ENCODE results near the gene SPINK6. TPM values are rescaled to one million over a fixed set of nuclear protein-coding genes. Genes with fewer than 3 reads are reported as not detected.

SPINK6 gene
- total and polyA plus RNA-seq, 10 donors = not detected

GRCh38 chr5:148255456-148255855 lies 52.6 kb downstream of the SPINK6 start:
- TF ChIP-seq POLR2A (IDR thresholded peaks at IDR 0.05) (no peak), CTCF (IDR thresholded peaks at IDR 0.05 in 8 of 11, conservative IDR thresholded peaks at IDR 0.05 in 3 of 11) (no peak), POLR2AphosphoS5 (IDR thresholded peaks at IDR 0.05) (no peak)
- Histone ChIP-seq H3K27me3 (replicated peaks in 1 of 7) (no peaks in the 10 kb centered on the region), H3K27ac (no peak overlapping the region), H3K9me3 (peaks cover 0 to 67% (median 55%) of the 10 kb centered on the region in 8 donors), H3K4me3 (no peak overlapping the region), H3K4me1 (no peaks in the 10 kb centered on the region), H3K36me3 (no peaks in the 10 kb centered on the region)
- intact Hi-C loops (cut with DNase I; ENCODE audit: low total_unique reads) = no loop called here
- no peak for DNase-seq

GRCh38 chr5:148259288-148259687 lies 56.4 kb downstream of the SPINK6 start:
- no peak for DNase-seq
- H3K9me3 ChIP-seq = peaks cover 0 to 53% (median 46%) of the 10 kb centered on the region in 8 donors
- intact Hi-C loops (cut with DNase I; ENCODE audit: low total_unique reads) = no loop called here
- TF ChIP-seq POLR2AphosphoS5 (IDR thresholded peaks at IDR 0.05) (no peak), POLR2A (IDR thresholded peaks at IDR 0.05) (no peak), CTCF (IDR thresholded peaks at IDR 0.05 in 8 of 11, conservative IDR thresholded peaks at IDR 0.05 in 3 of 11) (no peak)
- H3K27me3 ChIP-seq (replicated peaks in 1 of 7) = no peaks in the 10 kb centered on the region
- no peak overlapping the region for H3K4me3 ChIP-seq
- no peaks in the 10 kb centered on the region for H3K36me3 ChIP-seq
- no peaks in the 10 kb centered on the region for H3K4me1 ChIP-seq
- no peak overlapping the region for H3K27ac ChIP-seq
- 70 to 76% (median 73%) methylated on average over 2 of the region's 2 CpGs for WGBS, 5 donors

GRCh38 chr5:148261221-148261620 lies 58.4 kb downstream of the SPINK6 start:
- Histone ChIP-seq H3K36me3 (no peaks in the 10 kb centered on the region), H3K27me3 (replicated peaks in 1 of 7) (no peaks in the 10 kb centered on the region), H3K4me1 (no peaks in the 10 kb centered on the region), H3K9me3 (peaks cover 0 to 48% (median 41%) of the 10 kb centered on the region in 8 donors), H3K4me3 (no peak overlapping the region), H3K27ac (no peak overlapping the region)
- DNase-seq = no peak
- no peak for TF ChIP-seq CTCF (IDR thresholded peaks at IDR 0.05 in 8 of 11, conservative IDR thresholded peaks at IDR 0.05 in 3 of 11)
- no peak for TF ChIP-seq POLR2AphosphoS5 (IDR thresholded peaks at IDR 0.05)
- TF ChIP-seq POLR2A (IDR thresholded peaks at IDR 0.05) = no peak
- intact Hi-C loops (cut with DNase I; ENCODE audit: low total_unique reads) = no loop called here

Small RNAs within 50 kb of the gene (small RNA-seq; reads per million reads assigned to genes)
- 0 reads per million in 4 donors for gene HMGN1P16

Other genes with a start within 250 kb of the SPINK6 start
- gene SPINK5, start 139.1 kb upstream of the SPINK6 start, total RNA-seq = under 1 TPM in 2 of 7 donors, not detected in 5; 0.21 to 0.32 TPM
- under 1 TPM; 0.11 to 0.51 (median 0.26) TPM for gene SPINK5, start 139.1 kb upstream of the SPINK6 start, polyA plus RNA-seq
- gene SPINK14, start 34.5 kb upstream of the SPINK6 start, total RNA-seq = not detected
- not detected for gene SPINK14, start 34.5 kb upstream of the SPINK6 start, polyA plus RNA-seq
- gene MARCOL, start 35.5 kb downstream of the SPINK6 start, total RNA-seq = not detected
- not detected for gene MARCOL, start 35.5 kb downstream of the SPINK6 start, polyA plus RNA-seq
- not detected for gene SPINK13, start 65.8 kb downstream of the SPINK6 start, total RNA-seq
- not detected for gene SPINK13, start 65.8 kb downstream of the SPINK6 start, polyA plus RNA-seq
- not detected for gene SPINK7, start 109.4 kb downstream of the SPINK6 start, total RNA-seq
- 1 to 10 TPM in 1 of 3 donors, not detected in 2; 1.3 TPM for gene SPINK7, start 109.4 kb downstream of the SPINK6 start, polyA plus RNA-seq
- gene SPINK9, start 132.5 kb downstream of the SPINK6 start, total RNA-seq = not detected
- gene SPINK9, start 132.5 kb downstream of the SPINK6 start, polyA plus RNA-seq = not detected
- gene FBXO38, start 180.9 kb downstream of the SPINK6 start, total RNA-seq = 100 to 1,000 TPM in 1 of 7 donors, 10 to 100 TPM in 6; 50.4 to 119 (median 76.9) TPM
- 10 to 100 TPM; 14.3 to 14.5 (median 14.4) TPM for gene FBXO38, start 180.9 kb downstream of the SPINK6 start, polyA plus RNA-seq